IPS-20b (cell line): ENCODE measurements around the gene DISC1.

Experiments
- H3K27ac ChIP-seq: one replicate; pipeline ENCODE4 v1.5.1; 2013; ENCODE audit warnings: low read length
- H3K27me3 ChIP-seq: 2 replicates; pipeline ENCODE4 v1.6.1; 2013; ENCODE audit warnings: mild to moderate bottlenecking, low read length, inconsistent platforms; ENCODE audit not compliant: insufficient read depth
- H3K36me3 ChIP-seq: 2 replicates; pipeline ENCODE4 v1.6.1; 2013; ENCODE audit warnings: low read depth, mild to moderate bottlenecking, inconsistent platforms, low read length, moderate library complexity; ENCODE audit not compliant: insufficient read depth
- H3K4me1 ChIP-seq: 2 replicates; pipeline ENCODE4 v1.6.1; 2013; ENCODE audit warnings: mild to moderate bottlenecking, control low read depth, inconsistent platforms, low read length, moderate library complexity; ENCODE audit not compliant: insufficient read depth
- H3K4me3 ChIP-seq: 2 replicates; pipeline ENCODE4 v1.5.1; 2013; ENCODE audit warnings: mild to moderate bottlenecking, low read length, inconsistent platforms
- H3K9ac ChIP-seq: 2 replicates; pipeline ENCODE4 v1.6.1; 2013; ENCODE audit warnings: low read depth, mild to moderate bottlenecking, inconsistent platforms, low read length, moderate library complexity
- H3K9me3 ChIP-seq: 2 replicates; pipeline ENCODE4 v1.6.1; 2013; ENCODE audit warnings: mild to moderate bottlenecking, low read depth, low read length, inconsistent platforms; ENCODE audit not compliant: insufficient read depth

DISC1 gene

DNA sequence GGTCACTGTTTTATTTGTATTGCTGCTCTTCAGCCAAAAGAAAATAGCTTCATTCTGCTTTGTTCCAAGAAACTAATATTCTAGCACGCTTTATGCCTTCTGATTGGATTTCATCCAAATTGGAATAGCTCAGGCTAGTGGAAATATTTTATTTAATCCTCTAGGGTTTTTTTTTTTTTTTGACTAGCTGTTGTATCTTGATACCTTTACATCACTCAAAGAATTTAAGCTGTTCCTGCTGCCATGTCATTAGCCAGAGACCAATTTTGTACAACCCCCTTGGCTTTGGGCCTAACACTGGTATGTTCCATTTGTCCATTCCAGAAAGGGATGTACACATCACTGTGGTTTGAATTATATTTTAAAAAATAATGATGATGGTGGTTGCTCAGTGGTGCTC, 103.0 kb downstream of the DISC1 start:
- no peak overlapping the region for H3K27ac ChIP-seq
- H3K9me3 ChIP-seq, result no peaks in the 10 kb centered on the region; the same call in 1 of the 2 replicates
- no peaks in the 10 kb centered on the region for H3K36me3 ChIP-seq
- H3K9ac ChIP-seq, result no peak overlapping the region
- no peaks in the 10 kb centered on the region for H3K4me1 ChIP-seq
- no peak overlapping the region for H3K4me3 ChIP-seq
- no peaks in the 10 kb centered on the region for H3K27me3 ChIP-seq

- no peaks in the 10 kb centered on the region for H3K4me1 ChIP-seq
- H3K4me3 ChIP-seq, result no peak overlapping the region
- H3K36me3 ChIP-seq, result no peaks in the 10 kb centered on the region
- no peak overlapping the region for H3K27ac ChIP-seq
- no peaks in the 10 kb centered on the region for H3K27me3 ChIP-seq
- no peak overlapping the region for H3K9ac ChIP-seq
- no peaks in the 10 kb centered on the region; the same call in 1 of the 2 replicates for H3K9me3 ChIP-seq
These were observed 104.7 kb downstream of the DISC1 start for GRCh38 chr1:231731268-231731667.

GRCh38 chr1:231733063-231733462, 106.5 kb downstream of the DISC1 start:
- no peak overlapping the region for H3K9ac ChIP-seq
- no peak overlapping the region for H3K27ac ChIP-seq
- no peaks in the 10 kb centered on the region for H3K4me1 ChIP-seq
- H3K36me3 ChIP-seq, result no peaks in the 10 kb centered on the region
- H3K9me3 ChIP-seq, result no peaks in the 10 kb centered on the region; the same call in 1 of the 2 replicates
- no peaks in the 10 kb centered on the region for H3K27me3 ChIP-seq
- no peak overlapping the region for H3K4me3 ChIP-seq

GRCh38 chr1:231733672-231734071, 107.1 kb downstream of the DISC1 start:
- H3K36me3 ChIP-seq, result no peaks in the 10 kb centered on the region
- no peak overlapping the region for H3K27ac ChIP-seq
- no peak overlapping the region for H3K4me3 ChIP-seq
- no peaks in the 10 kb centered on the region for H3K4me1 ChIP-seq
- H3K9me3 ChIP-seq, result no peaks in the 10 kb centered on the region; the same call in 1 of the 2 replicates
- H3K9ac ChIP-seq, result no peak overlapping the region
- no peaks in the 10 kb centered on the region for H3K27me3 ChIP-seq

GRCh38 chr1:231734417-231734816, 107.8 kb downstream of the DISC1 start:
- Histone ChIP-seq H3K36me3 (no peaks in the 10 kb centered on the region), H3K27me3 (no peaks in the 10 kb centered on the region), H3K9me3 (no peaks in the 10 kb centered on the region; the same call in 1 of the 2 replicates), H3K4me1 (no peaks in the 10 kb centered on the region), H3K9ac (no peak overlapping the region), H3K4me3 (no peak overlapping the region), H3K27ac (no peak overlapping the region)

DNA sequence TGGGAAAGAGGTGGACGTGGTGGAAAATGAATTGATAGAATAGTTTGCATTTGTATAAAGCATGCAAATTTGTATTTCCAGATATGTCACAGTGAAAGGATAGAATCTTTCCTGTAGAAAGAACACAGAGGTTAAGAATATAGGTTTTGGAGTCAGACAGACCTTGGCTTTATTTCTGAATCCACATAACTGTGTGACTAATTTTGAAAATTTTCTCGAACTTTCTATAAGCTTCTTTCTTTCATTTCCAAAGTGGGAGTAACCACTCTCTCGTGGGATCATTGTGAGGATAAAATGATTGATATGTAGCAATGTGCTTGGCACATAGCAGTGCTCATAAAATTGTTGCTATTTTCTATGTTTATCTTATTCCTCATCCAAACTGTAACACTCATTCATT, 108.8 kb downstream of the DISC1 start:
- no peaks in the 10 kb centered on the region; the same call in 1 of the 2 replicates for H3K9me3 ChIP-seq
- no peaks in the 10 kb centered on the region for H3K36me3 ChIP-seq

GRCh38 chr1:231735941-231736340, 109.4 kb downstream of the DISC1 start:
- Histone ChIP-seq H3K27me3 (no peaks in the 10 kb centered on the region), H3K9ac (no peak overlapping the region), H3K27ac (no peak overlapping the region), H3K4me1 (no peaks in the 10 kb centered on the region), H3K9me3 (no peaks in the 10 kb centered on the region; the same call in 1 of the 2 replicates), H3K36me3 (no peaks in the 10 kb centered on the region), H3K4me3 (no peak overlapping the region)

More for the DNA sequence above, 108.8 kb downstream of the DISC1 start:
- no peak overlapping the region for H3K9ac ChIP-seq
- H3K4me3 ChIP-seq, result no peak overlapping the region
- no peaks in the 10 kb centered on the region for H3K27me3 ChIP-seq
- no peak overlapping the region for H3K27ac ChIP-seq
- H3K4me1 ChIP-seq, result no peaks in the 10 kb centered on the region

DNA sequence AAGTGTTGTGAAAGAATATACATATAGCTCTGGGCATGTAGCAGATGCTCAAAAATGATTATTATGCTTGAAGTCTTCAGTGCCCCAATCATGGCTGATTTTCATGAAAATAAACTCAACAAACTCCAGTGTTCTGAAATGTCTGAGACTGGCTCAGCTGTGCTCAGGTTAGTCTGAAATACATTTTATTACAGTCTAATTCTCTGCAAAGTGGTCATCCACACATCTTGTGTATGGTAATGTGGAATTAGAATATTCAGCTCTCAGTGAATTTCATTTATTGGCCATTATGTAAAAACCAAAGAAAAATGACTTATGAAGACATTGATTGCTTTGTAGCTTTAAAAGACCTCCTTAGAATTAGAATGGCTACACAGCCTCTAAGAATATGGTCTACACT, 109.9 kb downstream of the DISC1 start:
- no peaks in the 10 kb centered on the region for H3K36me3 ChIP-seq
- no peak overlapping the region for H3K9ac ChIP-seq
- no peaks in the 10 kb centered on the region for H3K27me3 ChIP-seq
- no peaks in the 10 kb centered on the region for H3K4me1 ChIP-seq
- H3K27ac ChIP-seq, result no peak overlapping the region
- H3K9me3 ChIP-seq, result no peaks in the 10 kb centered on the region; the same call in 1 of the 2 replicates
- H3K4me3 ChIP-seq, result no peak overlapping the region

- H3K9ac ChIP-seq, result no peak overlapping the region
- no peaks in the 10 kb centered on the region for H3K4me1 ChIP-seq
- no peaks in the 10 kb centered on the region for H3K36me3 ChIP-seq
- no peak overlapping the region for H3K4me3 ChIP-seq
- no peaks in the 10 kb centered on the region for H3K27me3 ChIP-seq
- no peak overlapping the region for H3K27ac ChIP-seq
- H3K9me3 ChIP-seq, result no peaks in the 10 kb centered on the region
These were observed 112.0 kb downstream of the DISC1 start for GRCh38 chr1:231738554-231738953.

- no peaks in the 10 kb centered on the region for H3K36me3 ChIP-seq
- H3K4me3 ChIP-seq, result no peak overlapping the region
- no peaks in the 10 kb centered on the region for H3K27me3 ChIP-seq
- no peak overlapping the region for H3K27ac ChIP-seq
- H3K9ac ChIP-seq, result no peak overlapping the region
- no peaks in the 10 kb centered on the region for H3K9me3 ChIP-seq
- no peaks in the 10 kb centered on the region for H3K4me1 ChIP-seq
These were observed 117.4 kb downstream of the DISC1 start for GRCh38 chr1:231743966-231744365.

- Histone ChIP-seq H3K4me1 (no peaks in the 10 kb centered on the region), H3K36me3 (no peaks in the 10 kb centered on the region)
These were observed 122.3 kb downstream of the DISC1 start for GRCh38 chr1:231748760-231749415.

DNA sequence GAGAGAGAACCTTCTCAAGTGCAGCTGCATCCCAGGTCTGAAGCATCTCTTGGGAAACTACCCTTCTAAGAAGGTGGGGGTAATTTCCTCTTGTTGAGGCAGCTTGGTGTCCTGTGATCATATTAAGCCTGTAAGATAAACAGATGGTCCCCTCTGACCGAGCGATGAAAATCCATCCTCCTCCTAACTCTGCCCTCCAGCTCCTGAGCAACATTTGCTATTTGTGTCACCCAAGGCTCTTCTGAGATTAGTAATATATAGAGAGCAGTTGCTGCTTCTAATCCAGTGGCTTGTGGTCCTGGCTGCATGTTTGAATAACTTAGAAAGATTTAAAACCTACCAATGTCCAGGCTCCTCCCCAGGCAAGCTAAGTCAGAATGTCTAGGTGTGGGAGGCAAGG, 123.7 kb downstream of the DISC1 start:
- no peaks in the 10 kb centered on the region for H3K4me1 ChIP-seq
- no peaks in the 10 kb centered on the region for H3K27me3 ChIP-seq
- no peak overlapping the region for H3K4me3 ChIP-seq
- H3K9ac ChIP-seq, result no peak overlapping the region
- H3K9me3 ChIP-seq, result peaks cover 17% of the 10 kb centered on the region
- H3K36me3 ChIP-seq, result no peaks in the 10 kb centered on the region
- no peak overlapping the region for H3K27ac ChIP-seq

More at GRCh38 chr1:231748760-231749415, 122.3 kb downstream of the DISC1 start:
- Histone ChIP-seq H3K27ac (no peak overlapping the region), H3K27me3 (no peaks in the 10 kb centered on the region), H3K9ac (no peak overlapping the region), H3K4me3 (no peak overlapping the region), H3K9me3 (peaks cover 15% of the 10 kb centered on the region)
